ENCODE measurements around the gene COL24A1. TPM values are rescaled to one million over a fixed set of nuclear protein-coding genes. Genes with fewer than 3 reads are reported as not detected.

Gene COL24A1
- total and polyA plus RNA-seq, 2 of the 8 experiments (the other 6 are each of a cell fraction or from before 2014, with no cell fraction given), result 0.23 to 1.1 TPM

DNA sequence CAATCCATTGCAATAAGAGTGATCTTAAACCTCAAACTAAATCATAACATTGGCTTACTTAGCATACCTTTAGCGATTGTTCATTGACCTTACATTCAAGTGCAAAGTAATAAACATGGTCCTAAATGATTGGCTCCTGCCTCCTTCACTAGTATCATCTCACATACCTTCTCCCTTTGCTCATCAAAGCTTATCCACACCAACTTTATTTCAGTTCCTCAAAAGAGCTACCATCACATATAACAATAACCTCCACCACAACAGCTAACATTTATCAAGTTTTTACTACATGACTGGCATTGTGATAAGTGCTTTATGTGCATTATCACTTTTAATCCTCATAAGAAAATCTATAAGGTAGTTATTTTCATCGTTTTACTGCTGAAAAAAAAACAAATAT, 198.8 kb downstream of the COL24A1 start (continued):
- TF ChIP-seq, protein P1, sequence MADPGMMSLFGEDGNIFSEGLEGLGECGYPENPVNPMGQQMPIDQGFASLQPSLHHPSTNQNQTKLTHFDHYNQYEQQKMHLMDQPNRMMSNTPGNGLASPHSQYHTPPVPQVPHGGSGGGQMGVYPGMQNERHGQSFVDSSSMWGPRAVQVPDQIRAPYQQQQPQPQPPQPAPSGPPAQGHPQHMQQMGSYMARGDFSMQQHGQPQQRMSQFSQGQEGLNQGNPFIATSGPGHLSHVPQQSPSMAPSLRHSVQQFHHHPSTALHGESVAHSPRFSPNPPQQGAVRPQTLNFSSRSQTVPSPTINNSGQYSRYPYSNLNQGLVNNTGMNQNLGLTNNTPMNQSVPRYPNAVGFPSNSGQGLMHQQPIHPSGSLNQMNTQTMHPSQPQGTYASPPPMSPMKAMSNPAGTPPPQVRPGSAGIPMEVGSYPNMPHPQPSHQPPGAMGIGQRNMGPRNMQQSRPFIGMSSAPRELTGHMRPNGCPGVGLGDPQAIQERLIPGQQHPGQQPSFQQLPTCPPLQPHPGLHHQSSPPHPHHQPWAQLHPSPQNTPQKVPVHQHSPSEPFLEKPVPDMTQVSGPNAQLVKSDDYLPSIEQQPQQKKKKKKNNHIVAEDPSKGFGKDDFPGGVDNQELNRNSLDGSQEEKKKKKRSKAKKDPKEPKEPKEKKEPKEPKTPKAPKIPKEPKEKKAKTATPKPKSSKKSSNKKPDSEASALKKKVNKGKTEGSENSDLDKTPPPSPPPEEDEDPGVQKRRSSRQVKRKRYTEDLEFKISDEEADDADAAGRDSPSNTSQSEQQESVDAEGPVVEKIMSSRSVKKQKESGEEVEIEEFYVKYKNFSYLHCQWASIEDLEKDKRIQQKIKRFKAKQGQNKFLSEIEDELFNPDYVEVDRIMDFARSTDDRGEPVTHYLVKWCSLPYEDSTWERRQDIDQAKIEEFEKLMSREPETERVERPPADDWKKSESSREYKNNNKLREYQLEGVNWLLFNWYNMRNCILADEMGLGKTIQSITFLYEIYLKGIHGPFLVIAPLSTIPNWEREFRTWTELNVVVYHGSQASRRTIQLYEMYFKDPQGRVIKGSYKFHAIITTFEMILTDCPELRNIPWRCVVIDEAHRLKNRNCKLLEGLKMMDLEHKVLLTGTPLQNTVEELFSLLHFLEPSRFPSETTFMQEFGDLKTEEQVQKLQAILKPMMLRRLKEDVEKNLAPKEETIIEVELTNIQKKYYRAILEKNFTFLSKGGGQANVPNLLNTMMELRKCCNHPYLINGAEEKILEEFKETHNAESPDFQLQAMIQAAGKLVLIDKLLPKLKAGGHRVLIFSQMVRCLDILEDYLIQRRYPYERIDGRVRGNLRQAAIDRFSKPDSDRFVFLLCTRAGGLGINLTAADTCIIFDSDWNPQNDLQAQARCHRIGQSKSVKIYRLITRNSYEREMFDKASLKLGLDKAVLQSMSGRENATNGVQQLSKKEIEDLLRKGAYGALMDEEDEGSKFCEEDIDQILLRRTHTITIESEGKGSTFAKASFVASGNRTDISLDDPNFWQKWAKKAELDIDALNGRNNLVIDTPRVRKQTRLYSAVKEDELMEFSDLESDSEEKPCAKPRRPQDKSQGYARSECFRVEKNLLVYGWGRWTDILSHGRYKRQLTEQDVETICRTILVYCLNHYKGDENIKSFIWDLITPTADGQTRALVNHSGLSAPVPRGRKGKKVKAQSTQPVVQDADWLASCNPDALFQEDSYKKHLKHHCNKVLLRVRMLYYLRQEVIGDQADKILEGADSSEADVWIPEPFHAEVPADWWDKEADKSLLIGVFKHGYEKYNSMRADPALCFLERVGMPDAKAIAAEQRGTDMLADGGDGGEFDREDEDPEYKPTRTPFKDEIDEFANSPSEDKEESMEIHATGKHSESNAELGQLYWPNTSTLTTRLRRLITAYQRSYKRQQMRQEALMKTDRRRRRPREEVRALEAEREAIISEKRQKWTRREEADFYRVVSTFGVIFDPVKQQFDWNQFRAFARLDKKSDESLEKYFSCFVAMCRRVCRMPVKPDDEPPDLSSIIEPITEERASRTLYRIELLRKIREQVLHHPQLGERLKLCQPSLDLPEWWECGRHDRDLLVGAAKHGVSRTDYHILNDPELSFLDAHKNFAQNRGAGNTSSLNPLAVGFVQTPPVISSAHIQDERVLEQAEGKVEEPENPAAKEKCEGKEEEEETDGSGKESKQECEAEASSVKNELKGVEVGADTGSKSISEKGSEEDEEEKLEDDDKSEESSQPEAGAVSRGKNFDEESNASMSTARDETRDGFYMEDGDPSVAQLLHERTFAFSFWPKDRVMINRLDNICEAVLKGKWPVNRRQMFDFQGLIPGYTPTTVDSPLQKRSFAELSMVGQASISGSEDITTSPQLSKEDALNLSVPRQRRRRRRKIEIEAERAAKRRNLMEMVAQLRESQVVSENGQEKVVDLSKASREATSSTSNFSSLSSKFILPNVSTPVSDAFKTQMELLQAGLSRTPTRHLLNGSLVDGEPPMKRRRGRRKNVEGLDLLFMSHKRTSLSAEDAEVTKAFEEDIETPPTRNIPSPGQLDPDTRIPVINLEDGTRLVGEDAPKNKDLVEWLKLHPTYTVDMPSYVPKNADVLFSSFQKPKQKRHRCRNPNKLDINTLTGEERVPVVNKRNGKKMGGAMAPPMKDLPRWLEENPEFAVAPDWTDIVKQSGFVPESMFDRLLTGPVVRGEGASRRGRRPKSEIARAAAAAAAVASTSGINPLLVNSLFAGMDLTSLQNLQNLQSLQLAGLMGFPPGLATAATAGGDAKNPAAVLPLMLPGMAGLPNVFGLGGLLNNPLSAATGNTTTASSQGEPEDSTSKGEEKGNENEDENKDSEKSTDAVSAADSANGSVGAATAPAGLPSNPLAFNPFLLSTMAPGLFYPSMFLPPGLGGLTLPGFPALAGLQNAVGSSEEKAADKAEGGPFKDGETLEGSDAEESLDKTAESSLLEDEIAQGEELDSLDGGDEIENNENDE (IDR thresholded peaks at IDR 0.05; ENCODE audit: insufficient replicate concordance, low read length), result no peak
- no peak for TF ChIP-seq RAD21 (IDR thresholded peaks at IDR 0.05 in 1 of 2, conservative IDR thresholded peaks at IDR 0.05 in 1 of 2; ENCODE audit: low read depth in 2 of 2, low read length in 2 of 2)
- no peak for TF ChIP-seq SP4 (IDR thresholded peaks at IDR 0.05; ENCODE audit: low read length)
- no peak for TF ChIP-seq ASH2L (IDR thresholded peaks at IDR 0.05; ENCODE audit: low read length)
- no peak for TF ChIP-seq EGR1 (IDR thresholded peaks at IDR 0.05; ENCODE audit: borderline replicate concordance, low read depth, low read length)
- TF ChIP-seq ZNF274 (IDR thresholded peaks at IDR 0.05; ENCODE audit: borderline replicate concordance, extremely low read depth, low read length), result no peak
- TF ChIP-seq CBX8 (IDR thresholded peaks at IDR 0.05; ENCODE audit: borderline replicate concordance, low read depth, low read length), result no peak
- TF ChIP-seq ATF3 (IDR thresholded peaks at IDR 0.05; ENCODE audit: insufficient read depth, low read depth, low read length), result no peak
- no peak for TF ChIP-seq KDM1A (IDR thresholded peaks at IDR 0.05; ENCODE audit: borderline replicate concordance, low read length)
- TF ChIP-seq GABPA (IDR thresholded peaks at IDR 0.05; ENCODE audit: borderline replicate concordance, insufficient read depth, low read length), result no peak
- TF ChIP-seq GTF2F1 (IDR thresholded peaks at IDR 0.05; ENCODE audit: borderline replicate concordance, low read depth, low read length), result no peak

Data from H1 (cell line).